Esophagus muscularis mucosa (tissue), 4 donors: ENCODE data around the gene EGF. TPM values are rescaled to one million over a fixed set of nuclear protein-coding genes. Genes with fewer than 3 reads are reported as not detected.

Experiments used
- DNase-seq: peaks from one replicate; pipeline ENCODE4 v3.0.0-alpha.2; 2017; ENCODE audit errors: extremely low spot score
- H3K27ac ChIP-seq, 4 donors: fragments of 200-600 bp; sonication (generic); replicated peaks in 1 of 4; 1 replicate in 3 of 4; 2 replicates in 1 of 4; pipeline ENCODE4 v1.5.1; 2016 to 2019; ENCODE audit warnings: mild to moderate bottlenecking in 1 of 4
- H3K27me3 ChIP-seq, 4 donors: fragments of 200-600 bp; sonication (generic); one replicate each; pipeline versions ENCODE4 v1.5.1 to v1.6.0; 2016 to 2019
- H3K36me3 ChIP-seq, 4 donors: fragments of 200-600 bp; sonication (generic); one replicate each; pipeline ENCODE4 v1.5.1; 2016 to 2019
- H3K4me1 ChIP-seq, 4 donors: fragments of 200-600 bp; sonication (generic); one replicate each; pipeline ENCODE4 v1.5.1; 2016 to 2019
- H3K4me3 ChIP-seq, 4 donors: fragments of 200-600 bp; sonication (generic); 1 replicate in 2 of 4; 2 replicates in 2 of 4; pipeline ENCODE4 v1.5.1; 2016 to 2019; ENCODE audit warnings: mild to moderate bottlenecking in 4 of 4, moderate library complexity in 1 of 4
- H3K9me3 ChIP-seq, 4 donors: fragments of 200-600 bp; sonication (generic); 1 replicate in 3 of 4; 2 replicates in 1 of 4; pipeline ENCODE4 v1.5.1; 2016 to 2019
- CTCF ChIP-seq, 3 experiments: fragments of 200-600 bp in 2 of 3; fragments of 450-650 bp in 1 of 3; sonication (generic) in 2 of 3; IDR thresholded peaks; one replicate each; pipeline ENCODE4 v1.5.1; 2017 to 2019; ENCODE audit warnings: antibody characterized with exemption in 3 of 3, mild to moderate bottlenecking in 2 of 3, moderate library complexity in 1 of 3
- EP300 ChIP-seq: sonication (generic); formaldehyde crosslinking; IDR thresholded peaks from one replicate; pipeline ENCODE4 v1.6.1; 2017; ENCODE audit warnings: antibody characterized with exemption
- POLR2A ChIP-seq: fragments of 450-650 bp; IDR thresholded peaks from one replicate; pipeline ENCODE4 v1.6.1; 2017; ENCODE audit warnings: antibody characterized with exemption, moderate library complexity, mild to moderate bottlenecking, low read depth
- POLR2AphosphoS5 ChIP-seq, 2 donors: sonication (generic); formaldehyde crosslinking; IDR thresholded peaks; one replicate each; pipeline ENCODE4 v1.6.1; 2017; ENCODE audit warnings: antibody characterized with exemption in 2 of 2
- WGBS: methylation state at CpG from one replicate; pipeline ENCODE4 v1.1.5; 2018; 5-methylcytosine and 5-hydroxymethylcytosine counted together
- intact Hi-C: fragments of 100-400 bp; cut with DNase I; formaldehyde crosslinking; loops from one replicate; pipeline ENCODE4 v1.15.1; 2023
- total RNA-seq, 4 donors: library from RNA; depleted of rRNA; stranded (reverse); fragments of >200 nt; gene quantifications; one replicate each; pipeline versions ENCODE4 v1.1.0 to v1.2.1, GENCODE V29; 2016

The EGF gene
- total RNA-seq, 4 donors from 2014 or later, result 0.75 to 3.6 (median 2.2) TPM

- no peak overlapping the region for H3K4me3 ChIP-seq
- TF ChIP-seq POLR2AphosphoS5 (IDR thresholded peaks at IDR 0.05) (no peak), POLR2A (no peak), CTCF (IDR thresholded peaks at IDR 0.05) (no peak), EP300 (no peak)
- no peaks in the 10 kb centered on the region for H3K27me3 ChIP-seq
- intact Hi-C loops, result no loop called here
- no peaks in the 10 kb centered on the region for H3K9me3 ChIP-seq
- 86% methylated on average over 3 of the region's 3 CpGs for WGBS
- H3K27ac ChIP-seq, result no peak overlapping the region
- DNase-seq, result no peak
- no peaks in the 10 kb centered on the region for H3K4me1 ChIP-seq
- H3K36me3 ChIP-seq, result no peaks in the 10 kb centered on the region
Measured at GRCh38 chr4:109953556-109953955, 40.9 kb downstream of the EGF start.

GRCh38 chr4:109955146-109955545 is 42.5 kb downstream of the EGF start:
- Histone ChIP-seq H3K27ac (no peak overlapping the region), H3K9me3 (no peaks in the 10 kb centered on the region), H3K4me3 (no peak overlapping the region), H3K27me3 (no peaks in the 10 kb centered on the region), H3K36me3 (no peaks in the 10 kb centered on the region), H3K4me1 (no peaks in the 10 kb centered on the region)
- 95% methylated on average over 1 of the region's 1 CpG for WGBS
- TF ChIP-seq POLR2A (no peak), POLR2AphosphoS5 (IDR thresholded peaks at IDR 0.05) (no peak), EP300 (no peak), CTCF (IDR thresholded peaks at IDR 0.05) (no peak)
- DNase-seq, result no peak
- intact Hi-C loops, result no loop called here

- intact Hi-C loops, result no loop called here
- H3K27me3 ChIP-seq, result no peaks in the 10 kb centered on the region
- no peaks in the 10 kb centered on the region for H3K4me1 ChIP-seq
- H3K27ac ChIP-seq, result no peak overlapping the region
- no peak overlapping the region for H3K4me3 ChIP-seq
- no peak for DNase-seq
- TF ChIP-seq EP300 (no peak), POLR2A (no peak), CTCF (IDR thresholded peaks at IDR 0.05) (no peak), POLR2AphosphoS5 (IDR thresholded peaks at IDR 0.05) (no peak)
- WGBS, result 82% methylated on average over 2 of the region's 2 CpGs
- H3K36me3 ChIP-seq, result no peaks in the 10 kb centered on the region
- no peaks in the 10 kb centered on the region for H3K9me3 ChIP-seq
Measured at GRCh38 chr4:109957227-109957626, 44.5 kb downstream of the EGF start.

- Histone ChIP-seq H3K27ac (no peak overlapping the region), H3K27me3 (no peaks in the 10 kb centered on the region), H3K4me1 (no peaks in the 10 kb centered on the region), H3K4me3 (no peak overlapping the region), H3K9me3 (no peaks in the 10 kb centered on the region), H3K36me3 (no peaks in the 10 kb centered on the region)
- DNase-seq, result no peak
- TF ChIP-seq POLR2A (no peak), POLR2AphosphoS5 (IDR thresholded peaks at IDR 0.05) (no peak), CTCF (IDR thresholded peaks at IDR 0.05) (no peak), EP300 (no peak)
- intact Hi-C loops, result no loop called here
- WGBS, result 83% methylated on average over 8 of the region's 8 CpGs
Measured at GRCh38 chr4:109959195-109959594, 46.5 kb downstream of the EGF start.

- no peak overlapping the region for H3K27ac ChIP-seq
- intact Hi-C loops, result no loop called here
- H3K27me3 ChIP-seq, result no peaks in the 10 kb centered on the region
- no peak overlapping the region for H3K4me3 ChIP-seq
- H3K36me3 ChIP-seq, result no peaks in the 10 kb centered on the region
- no peaks in the 10 kb centered on the region for H3K9me3 ChIP-seq
- DNase-seq, result no peak
- H3K4me1 ChIP-seq, result no peaks in the 10 kb centered on the region
- TF ChIP-seq POLR2A (no peak), POLR2AphosphoS5 (IDR thresholded peaks at IDR 0.05) (no peak), CTCF (IDR thresholded peaks at IDR 0.05) (no peak), EP300 (no peak)
Measured at GRCh38 chr4:109962401-109962800, 49.7 kb downstream of the EGF start.
